Smooth muscle cell (in vitro differentiated cells): ENCODE results near the gene SFMBT2. TPM values are rescaled to one million over a fixed set of nuclear protein-coding genes. Genes with fewer than 3 reads are reported as not detected.

ENCODE experiments used
- DNase-seq: peaks from one replicate; lab custom pipeline; 2025; ENCODE audit not compliant: unreplicated experiment; lab: John Stamatoyannopoulos, UW
- H2AFZ ChIP-seq: fragments of 200-600 bp; sonication (generic); 2 replicates; pipeline ENCODE4 v1.6.0; 2016; ENCODE audit warnings: antibody characterized with exemption, low read depth, mild to moderate bottlenecking
- H3F3A ChIP-seq: fragments of 200-600 bp; sonication (generic); 2 replicates; pipeline ENCODE4 v1.6.0; 2017; ENCODE audit warnings: antibody characterized with exemption, low read depth
- H3K27ac ChIP-seq: fragments of 200-600 bp; sonication (generic); 2 replicates; pipeline ENCODE4 v1.5.1; 2016; ENCODE audit warnings: low read depth, mild to moderate bottlenecking
- H3K27me3 ChIP-seq: fragments of 200-600 bp; sonication (generic); 2 replicates; pipeline ENCODE4 v1.6.1; 2016; ENCODE audit warnings: low read depth, mild to moderate bottlenecking
- H3K36me3 ChIP-seq: fragments of 200-600 bp; sonication (generic); 2 replicates; pipeline ENCODE4 v1.5.1; 2016; ENCODE audit warnings: low read depth
- H3K4me1 ChIP-seq: fragments of 200-600 bp; sonication (generic); 2 replicates; pipeline ENCODE4 v1.5.1; 2016; ENCODE audit warnings: low read depth
- H3K4me2 ChIP-seq: fragments of 200-600 bp; sonication (generic); 2 replicates; pipeline ENCODE4 v1.6.0; 2016; ENCODE audit warnings: mild to moderate bottlenecking
- H3K4me3 ChIP-seq: fragments of 200-600 bp; sonication (generic); 2 replicates; pipeline ENCODE4 v1.5.1; 2016; ENCODE audit warnings: mild to moderate bottlenecking
- H3K79me2 ChIP-seq: fragments of 200-600 bp; sonication (generic); 2 replicates; pipeline ENCODE4 v1.6.0; 2016; ENCODE audit warnings: low read depth, mild to moderate bottlenecking
- H3K9ac ChIP-seq: fragments of 200-600 bp; sonication (generic); 2 replicates; pipeline ENCODE4 v1.6.0; 2016; ENCODE audit warnings: low read depth
- H3K9me3 ChIP-seq: fragments of 200-600 bp; sonication (generic); replicated peaks from 2 replicates; pipeline ENCODE4 v1.5.1; 2016; ENCODE audit warnings: low read depth
- H4K20me1 ChIP-seq: fragments of 200-600 bp; sonication (generic); 2 replicates; pipeline ENCODE4 v1.6.0; 2016; ENCODE audit warnings: low read depth
- CTCF ChIP-seq: fragments of 200-600 bp; sonication (generic); IDR thresholded peaks from 2 replicates; pipeline ENCODE4 v1.5.1; 2017; ENCODE audit warnings: borderline replicate concordance, mild to moderate bottlenecking, antibody characterized with exemption; ENCODE audit not compliant: insufficient read depth, poor library complexity, severe bottlenecking
- whole genome bisulfite sequencing: methylation state at CpG from one replicate; pipeline ENCODE4 v1.1.7; 2016; ENCODE audit warnings: low lambda C conversion rate; 5-methylcytosine and 5-hydroxymethylcytosine counted together
- polyA plus RNA-seq: library from polyadenylated mRNA; unstranded; fragments of >200 nt; fragmentation: Nextera tagmentation; extraction: Ambion mirVana; gene quantifications from 2 replicates; pipeline ENCODE4 v1.2.1, GENCODE V29; 2016
- total RNA-seq: library from RNA; depleted of rRNA; stranded (reverse); fragments of >200 nt; gene quantifications from 2 replicates; pipeline ENCODE4 v1.2.3, GENCODE V29; 2014

Gene SFMBT2
- total and polyA plus RNA-seq, 2 experiments from 2014 or later: 0.90 to 1.4 TPM

DNA sequence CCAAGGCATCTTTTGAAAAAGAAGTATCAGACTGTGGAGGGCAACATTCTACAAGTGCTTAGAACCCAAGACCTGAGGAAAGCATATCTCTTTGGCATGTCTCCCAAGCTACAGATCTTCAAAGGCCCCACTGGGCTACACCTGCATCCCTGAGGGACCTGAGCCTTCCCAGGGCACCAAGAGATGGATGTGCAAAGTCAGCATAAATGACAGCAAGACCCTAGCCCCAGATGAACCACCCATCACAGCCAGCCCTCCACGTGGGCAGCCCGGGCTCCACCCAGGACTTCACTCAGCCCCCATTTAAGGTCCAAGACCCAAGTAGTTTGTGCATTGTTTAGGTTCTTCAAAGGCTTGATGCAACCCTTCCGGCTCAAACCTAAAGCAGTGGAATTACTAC, 123.5 kb downstream of the SFMBT2 start:
- TF ChIP-seq CTCF: no peak
- H3K79me2 ChIP-seq: no peaks in the 10 kb centered on the region
- no peaks in the 10 kb centered on the region for H3K36me3 ChIP-seq
- no peak for DNase-seq
- H4K20me1 ChIP-seq: no peaks in the 10 kb centered on the region
- WGBS: 98% methylated on average over 3 of the region's 3 CpGs
- H3F3A ChIP-seq: no peaks in the 10 kb centered on the region
- H3K4me3 ChIP-seq: no peak overlapping the region
- H3K9ac ChIP-seq: no peak overlapping the region
- no peak overlapping the region for H3K27ac ChIP-seq
- no peaks in the 10 kb centered on the region for H3K27me3 ChIP-seq
- H3K4me1 ChIP-seq: no peaks in the 10 kb centered on the region
- H2AFZ ChIP-seq: no peak overlapping the region
- no peaks in the 10 kb centered on the region for H3K9me3 ChIP-seq
- H3K4me2 ChIP-seq: no peak overlapping the region

DNA sequence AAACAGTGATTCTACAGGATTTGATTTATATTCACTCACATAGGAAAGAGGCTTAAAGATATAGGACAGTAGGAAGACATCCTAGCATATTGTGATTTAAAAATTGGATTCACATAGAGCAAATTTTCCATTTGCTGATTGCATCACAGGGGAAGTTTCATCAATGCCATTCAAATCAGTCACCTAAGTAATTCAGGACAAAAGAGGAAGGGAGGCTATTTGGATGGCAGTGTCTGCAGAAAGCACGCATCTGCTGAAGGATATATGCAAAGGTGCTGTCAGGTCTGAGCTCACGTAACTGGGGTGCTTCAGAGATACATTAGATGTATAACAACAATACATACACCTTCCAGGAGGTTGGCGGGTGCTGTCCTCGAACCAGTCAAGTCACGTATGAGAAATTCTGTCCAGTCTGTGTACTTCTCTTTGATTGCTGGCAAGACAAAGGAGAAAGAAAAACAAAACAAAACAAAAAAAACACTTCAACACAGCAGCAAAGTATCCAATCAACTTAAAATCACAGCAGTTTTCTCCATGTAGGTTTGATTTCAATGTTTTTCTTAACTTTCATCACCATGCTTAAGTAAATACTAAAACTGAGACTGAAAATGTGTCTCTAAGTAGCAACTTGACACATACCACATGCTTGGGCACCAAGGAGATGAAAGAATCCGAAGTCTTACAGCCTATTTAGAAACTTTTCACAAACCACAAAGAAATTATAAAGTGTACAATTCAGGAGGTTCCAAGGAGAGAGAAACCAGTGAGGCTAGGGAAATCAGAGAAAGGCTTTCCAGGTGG, 125.1 kb downstream of the SFMBT2 start:
- no peaks in the 10 kb centered on the region for H3K79me2 ChIP-seq
- no peak for DNase-seq
- no peak for TF ChIP-seq CTCF
- no peaks in the 10 kb centered on the region for H3K27me3 ChIP-seq
- no peak overlapping the region for H3K4me2 ChIP-seq
- H3K27ac ChIP-seq: no peak overlapping the region
- 89% methylated on average over 6 of the region's 6 CpGs for WGBS
- H3K36me3 ChIP-seq: no peaks in the 10 kb centered on the region
- H3K4me1 ChIP-seq: no peaks in the 10 kb centered on the region
- no peaks in the 10 kb centered on the region for H3F3A ChIP-seq
- no peaks in the 10 kb centered on the region for H3K9me3 ChIP-seq
- no peak overlapping the region for H3K4me3 ChIP-seq
- no peak overlapping the region for H3K9ac ChIP-seq
- H2AFZ ChIP-seq: no peak overlapping the region
- no peaks in the 10 kb centered on the region for H4K20me1 ChIP-seq

DNA sequence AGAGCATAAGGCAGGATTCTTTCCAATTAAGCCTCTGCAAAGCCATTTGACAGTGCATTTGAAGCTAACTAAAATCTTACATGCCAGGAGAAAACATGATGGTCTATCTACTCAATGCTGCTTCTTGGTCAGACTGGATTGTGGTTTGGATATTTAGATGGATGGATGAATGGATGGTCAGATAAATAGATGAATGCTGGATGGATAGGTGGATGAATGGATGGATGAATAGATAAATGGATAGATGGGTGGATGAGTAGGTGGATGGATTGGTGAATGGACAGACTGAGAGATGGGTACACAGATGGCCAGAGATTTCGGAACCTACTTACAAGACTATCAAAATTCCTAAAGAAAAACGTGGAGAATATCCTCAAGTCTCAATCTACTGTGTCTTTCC, 127.6 kb downstream of the SFMBT2 start:
- no peaks in the 10 kb centered on the region for H3F3A ChIP-seq
- H3K79me2 ChIP-seq: no peaks in the 10 kb centered on the region
- no peak overlapping the region for H2AFZ ChIP-seq
- H3K4me1 ChIP-seq: peaks cover 3% of the 10 kb centered on the region
- no peaks in the 10 kb centered on the region for H4K20me1 ChIP-seq
- H3K27me3 ChIP-seq: no peaks in the 10 kb centered on the region
- H3K36me3 ChIP-seq: no peaks in the 10 kb centered on the region
- H3K9me3 ChIP-seq: no peaks in the 10 kb centered on the region
- H3K4me2 ChIP-seq: no peak overlapping the region
- no peak overlapping the region for H3K4me3 ChIP-seq
- H3K9ac ChIP-seq: no peak overlapping the region
- WGBS: 75% methylated on average over 2 of the region's 2 CpGs
- no peak for TF ChIP-seq CTCF
- no peak for DNase-seq
- H3K27ac ChIP-seq: no peak overlapping the region

DNA sequence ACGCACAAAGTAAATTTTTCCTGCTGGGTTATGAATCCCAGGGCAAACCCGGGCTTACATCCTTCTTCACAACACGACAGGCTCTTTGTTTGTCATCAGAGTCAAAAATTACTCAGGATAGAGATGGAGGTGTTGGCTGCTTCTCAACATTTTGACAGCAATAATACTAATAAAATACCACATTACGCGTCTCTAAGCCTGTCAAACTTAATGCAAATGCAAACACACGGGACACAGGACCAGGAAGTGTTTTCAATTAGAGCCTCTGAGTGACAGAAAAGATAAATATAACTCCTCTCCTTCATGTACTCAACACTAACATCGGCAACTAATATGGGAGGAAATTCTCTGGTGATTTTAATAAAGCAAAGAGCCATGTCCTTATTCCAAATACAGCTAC, 128.4 kb downstream of the SFMBT2 start:
- H3K27ac ChIP-seq: no peak overlapping the region
- no peak overlapping the region for H3K4me2 ChIP-seq
- no peaks in the 10 kb centered on the region for H3K27me3 ChIP-seq
- no peak overlapping the region for H2AFZ ChIP-seq
- H3K4me3 ChIP-seq: no peak overlapping the region
- TF ChIP-seq CTCF: no peak
- H4K20me1 ChIP-seq: no peaks in the 10 kb centered on the region
- H3K9me3 ChIP-seq: no peaks in the 10 kb centered on the region
- H3K4me1 ChIP-seq: peaks cover 8% of the 10 kb centered on the region
- 93% methylated on average over 7 of the region's 7 CpGs for WGBS
- H3K9ac ChIP-seq: no peak overlapping the region
- H3F3A ChIP-seq: no peaks in the 10 kb centered on the region
- no peak for DNase-seq
- H3K79me2 ChIP-seq: no peaks in the 10 kb centered on the region
- no peaks in the 10 kb centered on the region for H3K36me3 ChIP-seq
